ENCODE results near the gene SUGT1.

- TF ChIP-seq GATA2 (IDR thresholded peaks at IDR 0.05; ENCODE audit: low read depth, low read length) (no peak), GATA3 (IDR thresholded peaks at IDR 0.05; ENCODE audit: low read depth, low read length) (no peak)
Observed at GRCh38 chr13:52664272-52664671, 11.6 kb downstream of the SUGT1 start.

Measured in SH-SY5Y (cell line).